Dendritic cell treated with granulocyte-macrophage colony-stimulating factor and Interleukin-4, amounts not matched to agents 40 ng/mL and 50 ng/mL, for 4 days (primary cell): ENCODE results near the gene GNL2.
"Not testable (repeated sequence)": the region's sequence is repeated elsewhere in the genome, so short reads cannot be mapped to it uniquely, and the experiment has no call there.

Source experiments
- H3K27ac Mint-ChIP-seq: one replicate; pipeline ENCODE4 v1.8.0; 2022; ENCODE audit warnings: mild to moderate bottlenecking, mixed read lengths
- H3K27me3 Mint-ChIP-seq: one replicate; pipeline ENCODE4 v1.8.0; 2022; ENCODE audit warnings: mild to moderate bottlenecking, mixed read lengths
- H3K36me3 Mint-ChIP-seq: one replicate; pipeline ENCODE4 v1.8.0; 2022; ENCODE audit warnings: low read depth, mixed read lengths
- H3K4me1 Mint-ChIP-seq: one replicate; pipeline ENCODE4 v1.8.0; 2022; ENCODE audit warnings: low read depth, mixed read lengths
- H3K4me3 Mint-ChIP-seq: one replicate; pipeline ENCODE4 v1.8.0; 2022; ENCODE audit warnings: mild to moderate bottlenecking, moderate library complexity, mixed read lengths
- H3K9me3 Mint-ChIP-seq: one replicate; pipeline ENCODE4 v1.8.0; 2022; ENCODE audit warnings: mixed read lengths
- intact Hi-C: fragments of 100-400 bp; cut with micrococcal nuclease; formaldehyde crosslinking; loops from one replicate; pipeline ENCODE4 v1.15.0; 2022

The GNL2 gene

GRCh38 chr1:37533317-37534093, 62.2 kb downstream of the GNL2 start:
- intact Hi-C loops = no loop called here
- Mint-ChIP-seq H3K4me3 (no peak overlapping the region), H3K27ac (no peak overlapping the region), H3K9me3 (no peaks in the 10 kb centered on the region), H3K4me1 (peaks cover 12% of the 10 kb centered on the region), H3K36me3 (peaks cover 50% of the 10 kb centered on the region), H3K27me3 (no peaks in the 10 kb centered on the region)

GRCh38 chr1:37532418-37533156, 63.1 kb downstream of the GNL2 start:
- H3K4me3 Mint-ChIP-seq, H3K27ac Mint-ChIP-seq, H3K9me3 Mint-ChIP-seq, intact Hi-C loops, H3K27me3 Mint-ChIP-seq: not testable (repeated sequence)
- peaks cover 12% of the 10 kb centered on the region for H3K4me1 Mint-ChIP-seq
- H3K36me3 Mint-ChIP-seq = peaks cover 41% of the 10 kb centered on the region

- H3K27me3 Mint-ChIP-seq, H3K9me3 Mint-ChIP-seq, H3K4me1 Mint-ChIP-seq, H3K4me3 Mint-ChIP-seq, intact Hi-C loops, H3K27ac Mint-ChIP-seq: not testable (repeated sequence)
- peaks cover 15% of the 10 kb centered on the region for H3K36me3 Mint-ChIP-seq
These were observed 65.8 kb downstream of the GNL2 start for GRCh38 chr1:37529888-37530287.

- no peak overlapping the region for H3K27ac Mint-ChIP-seq
- peaks cover 12% of the 10 kb centered on the region for H3K4me1 Mint-ChIP-seq
- no peaks in the 10 kb centered on the region for H3K9me3 Mint-ChIP-seq
- H3K4me3 Mint-ChIP-seq = no peak overlapping the region
- H3K36me3 Mint-ChIP-seq = peaks cover 6% of the 10 kb centered on the region
- intact Hi-C loops = no loop called here
- peaks cover 2% of the 10 kb centered on the region for H3K27me3 Mint-ChIP-seq
These were observed 76.1 kb downstream of the GNL2 start for GRCh38 chr1:37519613-37520012.

- H3K27me3 Mint-ChIP-seq, H3K4me3 Mint-ChIP-seq, intact Hi-C loops, H3K27ac Mint-ChIP-seq, H3K9me3 Mint-ChIP-seq: not testable (repeated sequence)
- Mint-ChIP-seq H3K36me3 (peaks cover 13% of the 10 kb centered on the region), H3K4me1 (peaks cover 14% of the 10 kb centered on the region)
These were observed 76.8 kb downstream of the GNL2 start for GRCh38 chr1:37518929-37519328.

GRCh38 chr1:37518241-37518640, 77.5 kb downstream of the GNL2 start:
- H3K9me3 Mint-ChIP-seq, H3K27me3 Mint-ChIP-seq, H3K27ac Mint-ChIP-seq, H3K4me3 Mint-ChIP-seq, intact Hi-C loops: not testable (repeated sequence)
- Mint-ChIP-seq H3K36me3 (peaks cover 20% of the 10 kb centered on the region), H3K4me1 (peaks cover 21% of the 10 kb centered on the region)

GRCh38 chr1:37517569-37517968, 78.2 kb downstream of the GNL2 start:
- H3K36me3 Mint-ChIP-seq = peaks cover 27% of the 10 kb centered on the region
- H3K27me3 Mint-ChIP-seq = peaks cover 2% of the 10 kb centered on the region
- H3K4me1 Mint-ChIP-seq = peaks cover 28% of the 10 kb centered on the region
- H3K4me3 Mint-ChIP-seq = no peak overlapping the region
- no peaks in the 10 kb centered on the region for H3K9me3 Mint-ChIP-seq
- intact Hi-C loops = no loop called here
- H3K27ac Mint-ChIP-seq = no peak overlapping the region
